ENCODE data around the gene RAPGEF4.

RAPGEF4 gene

DNA sequence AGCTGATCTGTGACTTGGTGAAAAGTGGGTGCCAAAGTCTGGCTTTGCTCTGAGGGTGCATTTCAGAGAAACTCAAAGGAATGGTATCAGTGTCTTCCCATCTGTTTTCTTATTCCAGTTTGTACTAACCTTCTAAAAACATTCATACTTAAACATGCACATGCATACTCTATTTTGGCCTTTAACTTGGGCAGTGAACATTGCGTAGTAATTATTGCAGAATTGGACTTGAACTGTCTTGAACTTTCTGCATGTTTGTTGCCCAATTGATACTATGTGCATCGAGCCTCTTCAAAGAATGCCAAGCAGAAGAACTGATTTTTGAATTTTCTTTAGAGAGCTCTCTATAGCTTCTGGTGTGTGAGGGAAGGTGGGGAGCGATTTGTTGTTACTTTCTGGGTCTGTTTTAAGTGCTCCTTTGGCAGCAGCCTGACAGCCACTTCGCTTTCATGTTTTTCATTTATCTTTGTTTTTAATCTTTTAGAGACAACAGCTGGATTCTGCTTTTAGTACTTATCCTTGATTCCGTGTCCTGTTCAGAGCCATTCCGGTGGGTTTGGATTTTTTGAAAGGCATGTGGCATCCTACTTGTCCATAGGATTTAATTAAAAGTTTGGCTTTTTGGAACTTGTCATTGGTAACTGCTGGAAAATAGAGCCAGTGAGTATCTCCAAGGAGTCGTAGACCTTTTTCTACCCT is 159.2 kb downstream of the RAPGEF4 start:
- in situ Hi-C loops (cut with HindIII; ENCODE audit: low sequenced_read_pairs): no loop called here

DNA sequence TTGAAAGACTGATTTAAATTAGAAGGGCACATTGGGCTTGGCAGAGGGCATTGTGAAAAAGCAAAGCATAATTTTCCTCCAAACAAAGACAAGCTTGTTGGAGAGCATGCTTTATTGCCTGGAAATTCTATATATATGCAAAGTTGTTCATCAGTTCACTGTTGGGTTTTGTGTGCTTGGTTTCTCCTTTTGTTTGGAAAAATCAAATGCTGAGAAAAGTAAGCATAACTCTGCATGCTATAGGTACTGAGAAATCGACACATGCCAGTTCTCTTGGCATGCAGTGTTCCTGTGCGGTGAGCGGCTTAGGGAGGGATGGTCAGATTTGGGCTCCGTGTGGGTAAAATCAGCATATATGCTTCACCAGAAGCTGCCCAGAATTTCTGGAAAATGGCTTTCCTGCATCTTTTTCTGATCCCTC is 161.0 kb downstream of the RAPGEF4 start:
- in situ Hi-C loops (cut with HindIII; ENCODE audit: low sequenced_read_pairs): no loop called here

DNA sequence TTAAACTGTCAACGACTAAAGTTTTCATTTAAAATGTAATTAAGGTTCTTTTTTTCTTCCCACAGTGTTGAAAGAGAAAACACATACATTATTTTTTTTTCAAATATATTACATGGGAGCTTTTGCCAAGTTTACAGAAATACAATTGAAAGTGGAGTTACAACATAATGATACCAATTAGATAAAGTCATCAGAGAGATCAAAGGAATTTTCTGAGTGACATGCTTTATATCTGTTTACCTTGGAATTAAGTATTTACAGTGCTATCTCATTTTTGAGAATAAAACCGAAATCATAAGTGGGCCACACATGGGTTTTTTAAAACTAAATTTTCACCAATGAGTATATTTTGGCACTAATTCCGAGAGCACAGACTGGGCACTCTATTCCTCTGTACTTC is 165.2 kb downstream of the RAPGEF4 start:
- in situ Hi-C loops (cut with HindIII; ENCODE audit: low sequenced_read_pairs): no loop called here

DNA sequence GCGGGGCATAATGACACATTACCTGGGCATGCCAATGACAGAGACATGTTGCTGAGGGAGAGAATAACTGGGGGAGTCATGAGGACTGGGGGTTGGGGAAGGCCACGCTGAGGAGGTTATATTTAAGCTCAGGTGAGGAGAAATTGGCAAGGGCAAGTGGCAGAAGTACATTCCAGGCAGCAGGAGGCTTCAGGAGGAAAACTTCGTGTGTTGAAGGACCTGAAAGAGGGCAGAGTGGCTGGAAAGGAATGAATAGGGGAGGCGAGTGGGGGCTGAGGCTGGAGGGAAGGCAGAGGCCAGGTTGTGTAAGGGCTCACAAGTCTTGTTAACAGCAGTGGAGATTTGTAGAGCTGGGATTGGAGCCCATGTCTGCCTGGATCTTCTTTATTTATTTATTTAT is 166.3 kb downstream of the RAPGEF4 start:
- in situ Hi-C loops (cut with HindIII; ENCODE audit: low sequenced_read_pairs): no loop called here

DNA sequence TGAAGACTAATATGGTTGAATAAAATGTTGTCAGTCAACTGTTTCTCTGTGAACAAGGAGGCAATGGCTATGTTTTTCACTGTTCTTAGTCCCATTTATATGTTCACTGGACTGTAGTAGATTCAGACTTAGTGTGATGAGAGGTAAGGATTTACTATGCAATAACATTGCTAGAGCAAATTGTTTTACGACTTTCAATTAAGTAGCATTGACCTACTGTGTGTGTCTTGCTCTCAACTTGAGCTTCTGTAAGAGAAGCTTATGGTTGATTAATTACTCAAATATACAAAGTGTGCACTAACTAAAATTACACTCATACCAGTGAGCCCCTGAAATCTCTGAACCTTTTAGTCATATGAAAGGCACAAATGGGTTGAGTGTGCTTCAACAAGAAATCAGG is 168.6 kb downstream of the RAPGEF4 start:
- in situ Hi-C loops (cut with HindIII; ENCODE audit: low sequenced_read_pairs): no loop called here

DNA sequence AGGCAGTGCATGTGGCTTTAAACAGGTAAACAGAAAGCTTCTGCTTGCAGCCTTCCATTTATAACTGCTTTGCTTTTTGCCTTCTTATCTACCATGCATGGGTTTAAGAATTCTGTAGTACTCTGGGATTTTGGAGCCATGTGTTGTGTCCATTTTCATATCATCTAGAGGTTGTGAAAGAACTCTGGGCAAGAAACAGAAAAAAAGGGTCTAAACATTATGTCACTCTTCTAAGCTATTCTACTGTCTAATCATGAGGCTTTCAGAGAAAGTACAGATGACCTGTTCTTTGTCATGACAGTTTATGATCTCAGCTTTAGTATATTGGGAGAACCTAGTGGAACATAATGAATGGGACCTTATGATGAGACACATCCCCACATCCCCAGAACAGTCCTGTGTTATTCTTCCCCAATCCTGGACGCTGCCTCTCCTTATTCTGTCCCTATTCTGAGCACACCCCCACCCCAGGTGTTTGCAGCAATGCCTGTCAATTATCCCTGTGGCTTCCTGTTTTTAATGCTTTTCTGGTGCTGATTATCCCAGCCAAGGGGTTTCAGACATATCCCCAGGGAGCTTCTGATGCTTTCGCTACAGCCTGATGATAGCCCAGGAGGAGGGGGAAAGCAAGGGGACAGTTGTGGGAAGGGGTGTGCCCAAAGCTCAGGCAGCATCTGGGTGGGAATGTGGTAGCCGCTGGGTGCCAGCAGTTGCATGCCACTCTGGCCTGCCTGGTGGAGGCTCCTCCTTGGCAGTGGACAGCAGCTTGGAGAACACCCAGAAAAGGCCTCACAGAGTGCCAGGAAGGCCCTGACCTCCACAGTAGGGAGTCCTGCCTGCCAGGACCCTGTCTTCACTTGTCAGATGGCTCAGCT is 170.5 kb downstream of the RAPGEF4 start:
- in situ Hi-C loops (cut with HindIII; ENCODE audit: low sequenced_read_pairs): no loop called here

DNA sequence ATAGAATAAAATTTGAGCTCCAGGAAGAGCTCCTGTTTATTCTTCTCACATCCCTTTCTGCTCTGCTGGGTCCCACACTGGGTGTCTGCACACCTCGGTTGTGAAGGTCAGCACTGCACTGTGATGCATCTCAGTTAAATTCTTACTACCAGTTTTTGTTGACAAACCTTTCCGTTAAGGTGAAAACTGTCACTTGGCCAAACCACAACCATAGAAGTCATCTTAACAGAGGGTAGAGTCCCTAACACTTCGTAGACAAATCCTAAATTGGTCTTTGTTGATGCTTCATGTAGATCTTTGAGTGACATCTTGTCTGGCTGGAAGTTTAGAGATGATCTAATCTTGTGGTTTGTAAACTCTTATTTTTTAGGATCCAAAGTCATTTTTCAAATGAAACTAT is 172.6 kb downstream of the RAPGEF4 start:
- in situ Hi-C loops (cut with HindIII; ENCODE audit: low sequenced_read_pairs): no loop called here

DNA sequence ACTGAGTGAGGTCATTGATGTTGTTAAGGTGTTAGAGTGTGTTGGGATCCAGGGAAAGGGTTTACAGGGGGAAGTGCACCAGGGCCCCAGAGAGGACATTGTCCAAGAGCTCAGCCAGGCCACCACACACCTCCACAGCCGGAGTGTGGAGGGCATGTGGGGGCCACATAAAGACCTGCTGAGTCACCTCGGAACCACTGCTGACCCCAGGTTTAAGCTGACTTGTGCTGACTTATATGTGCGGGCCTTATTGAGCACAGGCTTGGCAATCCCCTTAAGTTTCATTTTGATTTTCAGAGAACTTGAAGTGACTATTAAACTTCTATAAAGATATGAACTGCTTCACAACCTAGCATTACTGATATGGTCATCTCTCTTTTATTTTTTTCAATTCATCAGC is 173.8 kb downstream of the RAPGEF4 start:
- in situ Hi-C loops (cut with HindIII; ENCODE audit: low sequenced_read_pairs): no loop called here

DNA sequence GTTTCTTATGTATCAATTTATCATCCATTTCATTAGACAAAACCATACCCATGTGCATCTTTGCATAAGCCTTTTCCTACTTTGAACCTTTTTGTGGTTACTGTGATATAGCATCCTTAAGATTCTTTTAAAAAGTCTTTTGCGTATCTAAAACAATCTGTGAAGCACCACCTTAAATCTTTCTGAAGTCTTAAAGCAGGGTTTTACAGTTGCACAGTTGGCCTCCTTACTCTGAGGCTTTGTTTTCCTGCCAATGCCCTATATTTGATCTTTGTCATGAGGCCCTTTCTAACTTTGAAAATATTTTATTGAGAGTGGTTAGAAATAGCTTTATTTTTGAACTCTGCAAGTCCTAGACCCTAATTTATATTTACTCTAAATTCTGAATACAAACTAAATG is 176.6 kb downstream of the RAPGEF4 start:
- in situ Hi-C loops (cut with HindIII; ENCODE audit: low sequenced_read_pairs): no loop called here

DNA sequence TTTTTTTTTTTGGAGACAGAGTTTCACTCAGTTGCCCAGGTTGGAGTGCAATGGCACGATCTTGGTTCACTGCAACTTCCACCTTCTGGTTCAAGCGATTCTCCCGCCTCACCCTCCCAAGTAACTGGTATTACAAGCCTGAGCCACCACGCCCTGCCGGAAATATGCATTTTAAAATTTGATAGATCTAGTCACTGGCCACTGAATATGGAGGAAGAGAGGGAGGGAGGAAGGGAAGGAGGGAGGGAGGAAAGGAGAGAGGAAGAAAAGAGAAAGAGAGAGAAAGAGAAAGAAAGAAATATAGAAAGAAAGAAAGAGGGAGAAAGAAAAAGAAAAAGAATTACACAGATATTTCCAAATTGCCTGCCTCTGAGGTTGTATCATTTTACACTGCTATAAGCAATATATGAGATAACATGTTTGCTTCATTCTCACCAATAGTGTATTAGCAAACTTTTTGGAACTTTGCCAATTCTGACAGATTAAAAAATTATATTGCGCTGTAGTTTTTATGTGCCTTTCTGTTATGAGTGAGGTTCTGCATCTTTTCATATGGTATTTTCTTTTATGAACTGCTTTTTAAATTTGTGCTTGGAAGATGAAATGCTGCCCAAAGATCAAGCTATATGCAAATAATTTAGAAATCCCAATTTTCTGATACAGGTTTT is 178.8 kb downstream of the RAPGEF4 start:
- in situ Hi-C loops (cut with HindIII; ENCODE audit: low sequenced_read_pairs): no loop called here

DNA sequence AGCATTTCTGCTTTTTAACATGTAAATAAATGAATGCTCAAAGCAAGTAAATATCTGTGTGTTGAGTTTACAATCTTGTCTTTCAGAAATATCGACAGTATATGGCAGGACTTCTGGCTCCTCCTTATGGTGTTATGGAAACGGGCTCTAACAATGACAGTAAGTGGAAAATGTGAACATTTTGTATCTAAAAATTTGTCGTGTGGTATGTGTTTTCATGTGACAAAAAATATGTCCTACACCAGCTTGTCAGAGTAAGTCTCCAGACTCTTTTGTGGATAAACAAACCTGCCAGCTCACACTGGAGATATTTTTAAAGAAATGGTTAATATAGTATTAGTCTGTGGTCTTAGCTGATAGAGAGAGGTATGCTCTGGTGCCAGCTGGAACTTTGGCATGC is 182.1 kb downstream of the RAPGEF4 start:
- in situ Hi-C loops (cut with HindIII; ENCODE audit: low sequenced_read_pairs): no loop called here

DNA sequence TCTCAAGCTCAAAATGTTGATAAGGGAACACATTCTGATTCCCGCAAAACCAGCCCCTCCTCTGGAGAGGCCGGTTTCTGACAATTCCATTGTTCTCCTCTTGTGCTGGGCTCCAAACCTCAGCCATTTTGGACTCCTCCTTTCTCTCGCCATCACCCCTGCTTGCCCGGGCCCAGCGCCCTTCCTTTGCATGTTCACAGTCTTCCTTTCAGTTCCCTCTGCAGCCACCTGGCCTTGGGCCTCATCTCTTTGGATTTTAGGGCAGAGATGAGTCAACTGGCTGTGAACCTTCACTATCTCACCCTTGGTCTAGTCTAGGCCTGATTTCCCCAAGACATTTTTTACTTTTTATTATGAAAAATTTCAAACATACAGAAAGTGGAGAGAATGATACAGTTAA is 184.1 kb downstream of the RAPGEF4 start:
- in situ Hi-C loops (cut with HindIII; ENCODE audit: low sequenced_read_pairs): no loop called here

DNA sequence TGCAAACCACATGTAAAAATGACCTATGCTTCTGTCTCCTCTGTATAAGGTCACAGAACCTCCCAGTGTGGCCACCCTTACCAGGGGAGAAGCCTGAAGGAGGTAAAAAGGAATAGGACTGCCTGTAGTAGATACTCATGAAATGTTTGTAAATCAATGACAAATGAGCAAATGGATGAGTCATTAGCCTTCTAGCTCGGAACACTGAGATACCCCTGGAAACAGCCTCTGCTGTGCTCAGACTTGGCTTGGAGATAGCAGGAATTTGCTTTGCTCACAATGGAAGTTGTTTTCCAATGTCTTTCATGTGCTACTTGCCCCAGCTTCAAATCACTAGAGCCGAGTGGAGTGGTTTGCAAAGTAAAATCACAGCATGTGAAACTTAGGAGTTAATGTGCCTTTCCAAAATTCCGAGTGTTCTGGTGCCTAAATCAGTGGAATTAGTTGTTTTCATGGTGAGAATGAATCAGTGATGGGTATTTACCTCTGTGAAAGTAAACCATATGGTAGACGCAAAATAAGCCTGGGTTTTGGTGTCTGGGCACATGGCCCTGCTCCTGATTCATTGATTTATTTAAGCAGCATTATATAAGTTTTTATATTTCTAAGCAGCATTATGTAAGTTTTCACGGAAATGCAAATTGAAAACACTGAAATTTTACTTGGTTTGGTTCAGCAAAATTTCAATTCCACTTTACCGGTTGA is 186.0 kb downstream of the RAPGEF4 start:
- in situ Hi-C loops (cut with HindIII; ENCODE audit: low sequenced_read_pairs): no loop called here

DNA sequence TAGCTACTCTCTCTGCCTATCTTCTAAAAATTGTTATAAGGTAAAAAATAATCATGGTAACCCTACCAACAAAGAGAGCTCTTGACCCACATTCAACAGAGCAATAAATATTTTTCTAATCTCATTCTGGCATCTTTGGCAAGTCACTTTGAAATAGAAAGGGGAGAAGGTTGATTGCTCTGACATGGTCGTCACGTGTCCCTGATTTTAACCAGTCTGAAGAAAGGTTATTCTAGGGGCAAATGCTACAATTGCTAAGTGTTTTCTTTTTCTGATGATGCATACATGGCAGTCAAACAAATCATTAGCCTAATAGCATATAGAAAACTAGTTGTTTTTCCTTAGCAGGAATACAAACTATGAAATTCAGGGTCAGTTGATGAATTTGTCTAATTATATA is 186.7 kb downstream of the RAPGEF4 start:
- in situ Hi-C loops (cut with HindIII; ENCODE audit: low sequenced_read_pairs): no loop called here

DNA sequence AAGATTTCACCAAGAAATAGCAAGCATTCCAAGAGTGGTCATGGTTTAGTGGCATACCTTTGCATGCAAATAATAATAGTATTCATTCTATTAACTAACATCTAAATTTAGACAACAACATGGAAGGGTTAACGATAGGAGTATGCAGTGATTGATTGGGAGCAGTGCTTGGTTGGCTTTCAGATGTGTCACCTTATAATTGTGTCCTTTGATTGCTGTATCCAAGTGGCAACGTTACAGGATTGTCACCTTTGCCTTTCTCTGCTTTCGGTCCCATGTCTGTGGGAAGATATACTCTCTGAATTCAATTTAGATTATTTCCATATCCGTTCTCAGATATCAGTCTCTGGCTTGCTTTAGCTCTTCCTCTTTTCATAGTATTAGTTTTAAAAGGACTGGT is 187.2 kb downstream of the RAPGEF4 start:
- in situ Hi-C loops (cut with HindIII; ENCODE audit: low sequenced_read_pairs): no loop called here

DNA sequence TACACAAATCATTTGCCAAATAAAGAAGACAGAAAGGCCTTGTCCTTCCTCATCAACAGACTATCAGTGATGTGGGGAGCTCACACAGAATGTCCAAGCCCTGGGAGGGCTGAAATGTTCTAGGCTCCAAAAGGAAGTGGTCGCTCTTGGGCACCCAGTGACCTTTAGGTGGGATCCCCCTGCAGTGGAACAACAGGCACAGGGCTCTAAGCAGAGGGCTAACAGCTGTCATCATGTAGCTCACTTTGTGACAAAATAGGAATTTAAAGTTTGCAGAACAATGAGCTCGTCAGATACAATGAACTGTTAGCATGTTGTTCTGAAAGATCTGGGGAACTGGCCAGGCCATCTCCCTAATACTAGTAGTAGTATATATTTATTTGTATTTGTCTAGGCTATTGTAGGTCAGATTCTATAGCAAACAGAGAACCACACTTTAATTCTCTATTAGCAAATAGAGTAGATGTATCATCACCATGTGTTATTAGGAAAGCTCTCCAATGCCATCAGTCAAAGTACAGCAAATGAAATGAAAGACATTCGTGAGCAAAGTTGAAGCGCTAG is 188.5 kb downstream of the RAPGEF4 start:
- in situ Hi-C loops (cut with HindIII; ENCODE audit: low sequenced_read_pairs): no loop called here

DNA sequence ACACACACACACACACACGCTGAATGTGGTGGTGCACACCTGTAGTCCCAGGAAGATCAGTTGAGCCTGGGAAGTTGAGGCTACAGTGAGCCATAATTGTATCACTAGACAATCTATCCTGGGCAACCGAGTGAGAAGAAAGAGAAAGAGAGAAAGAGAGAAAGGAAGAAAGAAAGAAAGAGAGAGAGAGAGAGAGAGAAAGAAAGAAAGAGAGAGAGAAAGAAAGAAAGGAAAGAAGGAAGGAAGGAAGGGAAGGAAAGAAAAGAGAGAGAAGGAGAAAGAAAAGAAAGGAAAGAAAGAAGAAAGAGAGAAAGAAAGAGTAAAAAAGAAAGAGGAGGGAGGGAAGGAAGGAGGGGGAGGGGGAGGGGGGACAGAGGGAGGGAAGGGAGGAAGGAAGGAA is 190.0 kb downstream of the RAPGEF4 start:
- in situ Hi-C loops (cut with HindIII; ENCODE audit: low sequenced_read_pairs): loop anchor here (25.0 kb wide), 1 partner anchor 113 kb away; no protein-coding TSS in a partner anchor

DNA sequence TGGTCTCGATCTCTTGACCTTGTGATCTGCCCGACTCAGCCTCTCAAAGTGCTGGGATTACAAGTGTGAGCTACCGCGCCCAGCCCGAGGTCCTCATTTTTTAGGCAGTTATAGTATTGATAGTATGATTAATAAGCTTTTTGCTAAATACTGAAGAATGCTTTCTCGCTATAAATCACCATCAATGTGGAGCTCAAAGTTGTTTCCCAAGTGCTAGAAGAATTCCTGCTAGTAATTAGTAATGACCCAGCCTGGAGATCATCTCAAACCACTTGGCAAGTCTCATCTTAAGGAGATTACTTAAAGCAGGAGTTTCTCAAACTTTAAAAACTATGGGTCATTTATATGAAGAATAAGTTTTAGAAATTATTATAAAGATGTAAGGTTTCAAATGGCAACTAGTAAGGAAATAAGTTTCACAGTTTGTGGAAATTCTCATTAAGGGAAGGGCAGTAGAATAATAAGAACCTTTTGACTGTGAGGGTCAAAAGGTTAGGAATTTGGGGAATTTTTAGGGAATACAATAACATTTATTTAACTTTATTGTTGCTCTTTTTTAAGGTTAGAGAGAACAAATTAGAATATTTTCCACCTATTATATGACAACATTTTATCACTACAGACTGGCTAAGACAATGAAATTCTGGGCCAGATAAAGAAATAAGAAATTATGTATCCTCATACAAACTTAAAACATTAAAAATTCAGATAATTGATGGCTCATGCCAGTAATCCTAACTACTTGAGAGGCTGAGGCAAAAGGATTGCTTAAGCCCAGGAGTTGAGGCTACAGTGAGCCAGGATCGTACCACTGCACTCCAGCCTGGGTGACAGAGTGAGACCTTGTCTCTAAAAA is 191.4 kb downstream of the RAPGEF4 start:
- in situ Hi-C loops (cut with HindIII; ENCODE audit: low sequenced_read_pairs): loop anchor here (25.0 kb wide), 1 partner anchor 115 kb away; no protein-coding TSS in a partner anchor

DNA sequence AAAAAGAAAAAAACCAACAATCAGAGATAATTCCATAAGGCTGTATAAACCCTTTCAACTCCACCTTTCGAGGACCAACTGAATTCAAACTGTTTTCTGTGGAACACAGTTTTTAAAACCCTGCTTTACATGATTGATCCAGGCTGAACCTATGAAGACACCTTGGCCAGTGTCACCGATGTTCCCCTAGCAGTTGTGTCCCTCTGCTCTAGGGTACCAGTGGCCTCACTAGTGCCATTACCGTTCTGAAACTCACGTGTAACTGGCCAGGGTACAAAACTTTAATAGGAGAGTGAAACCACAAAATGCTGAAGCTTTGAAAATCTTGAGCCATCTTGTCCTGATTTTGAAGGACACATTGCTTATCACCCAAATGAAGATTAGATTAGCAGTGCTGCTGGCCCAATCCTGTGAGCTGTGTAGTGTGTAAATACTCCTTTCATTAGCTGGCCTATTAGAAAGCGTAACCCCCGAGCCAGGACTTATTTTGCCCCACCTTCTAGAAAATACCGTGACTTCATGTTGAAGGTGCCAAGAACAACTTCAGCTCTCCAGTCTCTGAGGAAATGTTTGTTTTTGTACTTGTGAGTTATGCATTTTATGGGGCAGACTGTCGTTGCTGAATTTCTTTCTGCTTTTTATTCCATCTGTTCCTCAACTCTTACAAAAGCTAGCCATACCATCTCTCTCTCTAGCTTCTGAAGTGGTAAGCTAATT is 192.2 kb downstream of the RAPGEF4 start:
- in situ Hi-C loops (cut with HindIII; ENCODE audit: low sequenced_read_pairs): loop anchor here (25.0 kb wide), 1 partner anchor 115 kb away; no protein-coding TSS in a partner anchor

Measured in endothelial cell of hepatic sinusoid (primary cell).